GM19372 (cell line): Measurements from ENCODE around the gene NEU4.
"Not testable (repeated sequence)": the region's sequence is repeated elsewhere in the genome, so short reads cannot be mapped to it uniquely, and the experiment has no call there.

ENCODE experiments used
- ATAC-seq: cut with Tn5 transposase; IDR thresholded peaks from one replicate; pipeline ENCODE4 v1.9.1; 2021; ENCODE audit warnings: mild to moderate bottlenecking, low read depth, moderate library complexity; ENCODE audit not compliant: unreplicated experiment

The NEU4 gene

GRCh38 chr2:241798081-241798630 is 10.8 kb upstream of the NEU4 start:
- ATAC-seq, result no peak

GRCh38 chr2:241798631-241799521 is 10.1 kb upstream of the NEU4 start:
- ATAC-seq, result no peak

- ATAC-seq, result no peak
Measured at GRCh38 chr2:241799522-241800197, 9.3 kb upstream of the NEU4 start.

GRCh38 chr2:241800198-241800903 is 8.6 kb upstream of the NEU4 start:
- not testable (repeated sequence) for ATAC-seq

- no peak for ATAC-seq
Measured at GRCh38 chr2:241801611-241802420, 7.2 kb upstream of the NEU4 start.

- ATAC-seq, result no peak
Measured at GRCh38 chr2:241802421-241803318, 6.3 kb upstream of the NEU4 start.

GRCh38 chr2:241803387-241804325 is 5.3 kb upstream of the NEU4 start:
- ATAC-seq, result peak; percentile 59

- ATAC-seq, result no peak
Measured at GRCh38 chr2:241804326-241805229, 4.4 kb upstream of the NEU4 start.

GRCh38 chr2:241806217-241806616 is 2.8 kb upstream of the NEU4 start:
- ATAC-seq, result not testable (repeated sequence)

- ATAC-seq, result no peak
Measured at GRCh38 chr2:241808051-241808720, 807 bp upstream of the NEU4 start.

GRCh38 chr2:241809383-241810306 is 652 bp downstream of the NEU4 start:
- ATAC-seq, result no peak

- no peak for ATAC-seq
Measured at GRCh38 chr2:241810307-241811200, 1.6 kb downstream of the NEU4 start.

GRCh38 chr2:241811201-241811951 is 2.4 kb downstream of the NEU4 start:
- ATAC-seq, result no peak
